AG04450 (cell line): ENCODE measurements around the gene MEI4. TPM values are rescaled to one million over a fixed set of nuclear protein-coding genes. Genes with fewer than 3 reads are reported as not detected.

ENCODE experiments used
- CTCF ChIA-PET: fragments of 300-600, 350-600 bp; formaldehyde crosslinking; extraction: SDS; loops from one replicate; lab custom pipeline; 2022; ENCODE audit warnings: antibody characterized with exemption, inconsistent platforms; lab: Charles Lee
- POLR2A ChIA-PET: fragments of 350-600 bp; formaldehyde crosslinking; extraction: SDS; loops from one replicate; lab custom pipeline; 2021; ENCODE audit warnings: antibody characterized with exemption, inconsistent platforms; lab: Yijun Ruan, JAX
- DNase-seq: peaks from one replicate; pipeline ENCODE4 v3.0.0-alpha.2; 2011; ENCODE audit warnings: low read depth, low spot score
- H3K27ac ChIP-seq: one replicate; pipeline ENCODE4 v1.5.1; 2012; ENCODE audit warnings: low read depth, low read length, control low read depth
- H3K27me3 ChIP-seq: one replicate; pipeline ENCODE4 v1.6.0; 2012; ENCODE audit warnings: low read length; ENCODE audit not compliant: control insufficient read depth, insufficient read depth
- H3K4me3 ChIP-seq: 2 replicates; pipeline ENCODE4 v1.5.1; 2011; ENCODE audit warnings: mild to moderate bottlenecking, low read depth, low read length, control low read depth
- H3K9me3 ChIP-seq: 2 replicates; pipeline ENCODE4 v1.5.1; 2012; ENCODE audit warnings: low read length; ENCODE audit not compliant: control insufficient read depth, insufficient read depth
- polyA minus RNA-seq: library from RNA; depleted of rRNA, polyadenylated mRNA; stranded (reverse); fragments of >200 nt; gene quantifications from 2 replicates; pipeline ENCODE4 v1.2.3, GENCODE V29; 2011; rRNA and poly(A)+ RNA removed
- polyA plus RNA-seq: library from polyadenylated mRNA; depleted of rRNA; stranded (reverse); fragments of >200 nt; gene quantifications from 2 replicates; pipeline ENCODE4 v1.2.3, GENCODE V29; 2011; rRNA removed
- TF ChIP-seq, protein P1 (sequence below): IDR thresholded peaks from 2 replicates; pipeline ENCODE4 v1.5.1; 2011; ENCODE audit warnings: low read depth, low read length, control low read depth, inconsistent platforms

The MEI4 gene, protein sequence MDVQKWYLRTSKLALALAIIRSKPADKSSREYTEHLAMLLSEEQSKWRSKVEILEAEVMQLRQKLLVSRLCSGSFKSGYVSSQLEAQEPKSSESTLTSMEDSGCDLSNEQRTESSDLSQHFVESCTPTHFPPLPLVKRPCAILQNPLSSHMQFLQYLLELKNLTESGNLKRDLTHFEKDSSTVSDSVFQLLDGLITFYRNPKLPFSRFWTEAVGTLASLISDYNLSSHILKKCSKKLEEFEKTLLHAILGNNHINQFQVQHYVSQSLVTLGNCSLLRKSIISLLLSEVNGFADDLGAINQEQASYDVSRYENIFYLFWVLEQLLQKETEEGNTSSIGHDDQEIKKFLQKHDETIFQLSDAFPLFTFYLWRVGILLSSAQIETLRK
- polyA plus RNA-seq: not detected in 2 replicates
- not detected in 2 replicates for polyA minus RNA-seq

DNA sequence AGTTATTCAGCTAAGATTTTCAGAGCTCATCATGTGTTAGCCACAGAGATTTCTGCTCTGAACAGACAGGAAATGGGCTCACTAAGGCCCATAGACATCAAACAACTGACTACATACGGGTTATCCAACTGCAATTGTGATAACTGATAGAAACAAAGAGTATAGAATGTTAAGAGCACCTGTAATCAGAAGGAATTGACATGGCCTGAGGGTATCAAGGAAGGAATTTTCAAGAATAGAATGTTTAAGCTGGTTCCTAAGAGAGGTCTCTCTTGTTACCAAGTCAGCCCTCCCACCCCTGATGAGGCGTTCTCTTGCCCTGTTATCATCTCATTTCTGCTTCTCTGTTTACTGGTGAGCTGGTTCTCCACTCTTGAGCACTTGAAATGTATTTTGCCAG lies at the start of gene MEI4:
Gene MEI4, plus strand, starts transcription at position 301 of the 400 bp plus-strand sequence. CDS start 37,633 bp downstream, outside the sequence.
- POLR2A ChIA-PET: no interaction called here
- TF ChIP-seq, protein P1, sequence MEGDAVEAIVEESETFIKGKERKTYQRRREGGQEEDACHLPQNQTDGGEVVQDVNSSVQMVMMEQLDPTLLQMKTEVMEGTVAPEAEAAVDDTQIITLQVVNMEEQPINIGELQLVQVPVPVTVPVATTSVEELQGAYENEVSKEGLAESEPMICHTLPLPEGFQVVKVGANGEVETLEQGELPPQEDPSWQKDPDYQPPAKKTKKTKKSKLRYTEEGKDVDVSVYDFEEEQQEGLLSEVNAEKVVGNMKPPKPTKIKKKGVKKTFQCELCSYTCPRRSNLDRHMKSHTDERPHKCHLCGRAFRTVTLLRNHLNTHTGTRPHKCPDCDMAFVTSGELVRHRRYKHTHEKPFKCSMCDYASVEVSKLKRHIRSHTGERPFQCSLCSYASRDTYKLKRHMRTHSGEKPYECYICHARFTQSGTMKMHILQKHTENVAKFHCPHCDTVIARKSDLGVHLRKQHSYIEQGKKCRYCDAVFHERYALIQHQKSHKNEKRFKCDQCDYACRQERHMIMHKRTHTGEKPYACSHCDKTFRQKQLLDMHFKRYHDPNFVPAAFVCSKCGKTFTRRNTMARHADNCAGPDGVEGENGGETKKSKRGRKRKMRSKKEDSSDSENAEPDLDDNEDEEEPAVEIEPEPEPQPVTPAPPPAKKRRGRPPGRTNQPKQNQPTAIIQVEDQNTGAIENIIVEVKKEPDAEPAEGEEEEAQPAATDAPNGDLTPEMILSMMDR: no peak
- Histone ChIP-seq H3K4me3 (no peak within 1 kb of the TSS), H3K27ac (no peak within 1 kb of the TSS), H3K9me3 (peaks cover 8% of the 10 kb centered on the region), H3K27me3 (no peaks in the 10 kb centered on the region)
- CTCF ChIA-PET: no interaction called here
- DNase-seq: no peak

DNA sequence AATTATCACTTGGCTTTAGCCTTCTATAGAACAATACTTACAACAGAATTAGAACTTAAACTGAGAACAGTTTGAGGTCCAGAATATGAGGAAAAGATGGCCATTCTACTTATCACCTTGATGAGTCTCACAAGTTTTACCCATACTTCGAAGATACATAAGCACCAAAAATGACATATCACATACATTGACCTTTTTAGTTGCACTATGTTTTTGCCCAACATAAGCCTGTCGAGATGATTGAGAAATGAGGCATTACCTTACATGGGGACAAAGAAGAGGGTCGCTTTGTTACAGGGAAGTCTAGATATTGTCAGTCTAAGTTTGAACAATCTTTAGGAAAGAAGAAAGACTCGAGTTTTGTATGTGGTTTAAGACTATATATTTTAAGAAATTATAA lies 48.4 kb upstream of the MEI4 start:
- H3K9me3 ChIP-seq: no peaks in the 10 kb centered on the region
- CTCF ChIA-PET: no interaction called here
- H3K27ac ChIP-seq: no peak overlapping the region
- TF ChIP-seq, protein P1: no peak
- no peak overlapping the region for H3K4me3 ChIP-seq
- POLR2A ChIA-PET: no interaction called here
- no peak for DNase-seq
- H3K27me3 ChIP-seq: no peaks in the 10 kb centered on the region

DNA sequence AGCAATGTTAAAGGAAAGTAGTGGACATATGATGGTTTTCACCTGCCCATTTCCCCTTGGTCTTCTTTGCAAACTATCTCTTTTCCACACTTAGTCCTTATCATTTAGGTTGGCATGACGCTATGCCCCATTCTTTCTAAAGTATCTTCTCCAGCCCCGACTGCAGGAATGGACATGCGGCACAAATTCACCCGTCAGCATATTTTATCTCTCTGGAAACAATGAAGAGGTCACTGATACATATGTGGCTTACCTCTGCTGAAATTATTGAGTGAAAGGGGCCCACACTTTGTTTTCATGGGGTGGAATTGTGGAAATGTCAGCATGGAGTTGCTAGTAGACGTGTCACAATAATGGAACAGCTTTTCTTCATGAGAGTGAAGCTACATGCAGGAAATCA lies 45.8 kb upstream of the MEI4 start:
- Histone ChIP-seq H3K27ac (no peak overlapping the region), H3K27me3 (no peaks in the 10 kb centered on the region), H3K9me3 (0 out of 2 replicates have a peak, but pooled peaks cover 3% of the 10 kb centered on the region), H3K4me3 (no peak overlapping the region)
- TF ChIP-seq, protein P1: no peak
- DNase-seq: no peak
- CTCF ChIA-PET: no interaction called here
- POLR2A ChIA-PET: no interaction called here

DNA sequence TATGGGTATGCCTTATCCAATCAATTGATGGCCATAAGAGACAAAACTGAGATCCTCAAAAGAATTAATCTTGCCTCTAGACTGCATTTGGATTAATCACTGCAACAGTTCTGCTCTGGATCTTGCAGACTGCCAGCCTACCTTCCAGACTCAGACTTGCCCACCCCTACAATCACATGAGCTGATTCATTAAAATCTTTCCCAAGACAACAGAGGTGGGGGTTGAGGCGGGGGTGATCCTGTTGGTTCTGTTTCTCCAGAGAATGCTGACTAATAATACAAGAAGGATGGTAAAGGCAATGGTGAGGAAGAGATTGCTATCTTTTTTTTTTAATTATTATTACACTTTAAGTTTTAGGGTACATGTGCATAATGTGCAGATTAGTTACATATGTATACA lies 43.7 kb upstream of the MEI4 start:
- H3K27me3 ChIP-seq: no peaks in the 10 kb centered on the region
- 0 out of 2 replicates have a peak, but pooled peaks cover 3% of the 10 kb centered on the region for H3K9me3 ChIP-seq
- H3K4me3 ChIP-seq: no peak overlapping the region
- no peak for DNase-seq
- CTCF ChIA-PET: no interaction called here
- POLR2A ChIA-PET: no interaction called here
- TF ChIP-seq, protein P1: no peak
- H3K27ac ChIP-seq: no peak overlapping the region

DNA sequence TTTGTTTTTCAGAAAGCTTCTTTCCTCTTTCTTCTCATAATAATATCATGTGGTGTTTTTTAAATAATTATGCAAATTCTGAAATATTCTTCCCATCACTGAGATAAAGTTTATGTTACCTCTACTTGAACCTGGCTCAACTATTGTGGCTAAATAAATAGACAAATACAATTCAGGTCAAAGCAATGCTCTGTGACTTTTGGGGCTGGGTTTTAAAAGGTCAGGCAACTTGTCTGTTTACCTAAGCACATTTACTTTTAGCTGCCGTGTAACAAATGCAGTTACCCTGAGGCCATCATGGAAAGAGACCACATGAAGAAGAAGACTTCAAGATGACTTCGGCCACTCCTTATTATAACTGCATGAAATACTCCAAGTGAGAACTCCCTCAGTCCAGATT lies 33.7 kb upstream of the MEI4 start:
- H3K27me3 ChIP-seq: no peaks in the 10 kb centered on the region
- no peak for DNase-seq
- TF ChIP-seq, protein P1: no peak
- H3K9me3 ChIP-seq: no peaks in the 10 kb centered on the region; the same call in 1 of the 2 replicates
- POLR2A ChIA-PET: no interaction called here
- CTCF ChIA-PET: no interaction called here
- no peak overlapping the region for H3K27ac ChIP-seq
- no peak overlapping the region for H3K4me3 ChIP-seq
